ENCODE results near the gene ITGAL.
"Not testable (repeated sequence)": the region's sequence is repeated elsewhere in the genome, so short reads cannot be mapped to it uniquely, and the experiment has no call there.

ITGAL gene

DNA sequence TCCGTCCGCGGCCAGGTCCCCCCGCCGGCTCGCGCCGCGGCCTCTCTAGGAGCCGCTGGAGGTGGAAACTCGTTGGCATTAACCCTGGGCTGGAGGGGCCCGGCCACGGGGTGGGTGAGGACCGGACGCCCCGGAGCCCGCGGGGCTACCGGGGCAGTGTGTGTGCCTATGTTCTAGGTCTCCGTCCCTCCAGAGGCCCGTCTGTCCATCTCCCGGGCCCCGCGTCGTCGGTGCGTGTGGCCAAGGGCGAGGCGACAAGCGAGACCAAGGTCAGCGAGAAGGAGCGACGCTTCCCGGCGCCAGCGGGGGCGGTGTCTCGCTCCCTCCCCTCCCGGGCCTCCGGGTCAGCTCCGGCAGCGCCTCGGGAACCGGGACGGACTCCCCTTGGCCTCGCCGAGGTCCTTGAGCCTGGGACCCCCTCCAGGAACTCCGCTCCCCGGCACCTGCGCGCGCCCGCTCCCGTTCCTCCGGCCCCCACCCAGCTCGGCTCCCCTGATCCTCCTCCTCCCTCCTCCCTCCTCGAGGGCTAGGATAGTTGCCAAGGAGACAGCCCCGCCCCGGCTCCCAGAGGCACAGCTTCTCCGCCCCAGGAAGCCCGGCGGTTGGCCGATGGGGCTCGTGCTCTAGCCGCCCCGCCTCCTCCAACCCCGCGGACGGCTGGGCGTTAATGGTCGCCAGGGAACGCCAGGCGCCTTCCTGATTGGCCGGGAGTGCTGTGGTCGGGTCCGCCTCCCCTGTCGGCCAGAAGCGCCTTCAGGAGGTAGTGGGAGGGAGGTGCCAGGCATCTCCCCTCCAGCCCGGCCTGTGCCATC lies 54.5 kb downstream of the ITGAL start:
- peak; percentile 89 for DNase-seq

- DNase-seq = no peak
These were observed 55.2 kb downstream of the ITGAL start for GRCh38 chr16:30527635-30528178.

- no peak for DNase-seq
These were observed 56.4 kb downstream of the ITGAL start for GRCh38 chr16:30528799-30529457.

DNA sequence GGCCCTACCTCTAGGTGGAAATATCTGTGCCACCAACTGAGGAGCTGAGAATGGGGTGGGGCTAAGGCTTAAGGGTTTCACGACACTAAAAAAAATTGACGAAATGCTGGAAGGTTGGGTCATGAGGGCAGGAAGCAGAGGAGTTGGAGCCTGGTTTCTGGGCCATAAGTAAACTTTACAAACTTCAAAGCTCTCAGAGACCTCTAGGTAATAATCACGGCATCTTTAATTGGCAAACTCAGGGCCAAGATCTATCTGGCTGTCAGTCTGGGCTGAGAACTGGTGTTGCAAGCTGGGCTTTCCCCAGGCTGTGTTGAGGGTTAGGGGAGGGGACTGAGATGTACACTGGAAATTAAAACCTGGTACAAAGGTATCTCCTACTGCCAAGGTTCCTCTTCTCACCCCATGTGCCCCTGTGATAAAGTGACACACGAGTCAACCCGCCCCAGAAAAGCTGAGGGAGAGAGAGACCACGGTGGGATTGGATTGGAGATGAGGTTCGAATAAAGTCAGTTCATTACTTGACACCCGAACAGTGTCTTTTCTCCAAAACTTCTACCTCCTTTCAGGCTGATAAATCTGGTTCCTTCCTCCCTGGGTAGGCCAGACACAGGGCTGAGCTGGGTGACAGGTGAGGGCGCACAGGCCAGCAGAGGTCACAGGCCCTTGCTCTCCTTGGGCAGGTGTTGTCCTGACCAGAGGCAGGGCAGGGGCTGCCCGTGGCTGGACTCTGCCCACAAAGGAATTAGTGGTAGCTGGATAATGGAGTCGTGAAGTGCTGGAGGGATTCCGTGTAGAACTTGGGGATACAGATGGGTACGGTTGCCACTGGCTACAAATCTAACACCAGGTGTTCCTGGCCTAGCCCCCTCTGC lies 57.9 kb downstream of the ITGAL start:
- no peak for DNase-seq

DNA sequence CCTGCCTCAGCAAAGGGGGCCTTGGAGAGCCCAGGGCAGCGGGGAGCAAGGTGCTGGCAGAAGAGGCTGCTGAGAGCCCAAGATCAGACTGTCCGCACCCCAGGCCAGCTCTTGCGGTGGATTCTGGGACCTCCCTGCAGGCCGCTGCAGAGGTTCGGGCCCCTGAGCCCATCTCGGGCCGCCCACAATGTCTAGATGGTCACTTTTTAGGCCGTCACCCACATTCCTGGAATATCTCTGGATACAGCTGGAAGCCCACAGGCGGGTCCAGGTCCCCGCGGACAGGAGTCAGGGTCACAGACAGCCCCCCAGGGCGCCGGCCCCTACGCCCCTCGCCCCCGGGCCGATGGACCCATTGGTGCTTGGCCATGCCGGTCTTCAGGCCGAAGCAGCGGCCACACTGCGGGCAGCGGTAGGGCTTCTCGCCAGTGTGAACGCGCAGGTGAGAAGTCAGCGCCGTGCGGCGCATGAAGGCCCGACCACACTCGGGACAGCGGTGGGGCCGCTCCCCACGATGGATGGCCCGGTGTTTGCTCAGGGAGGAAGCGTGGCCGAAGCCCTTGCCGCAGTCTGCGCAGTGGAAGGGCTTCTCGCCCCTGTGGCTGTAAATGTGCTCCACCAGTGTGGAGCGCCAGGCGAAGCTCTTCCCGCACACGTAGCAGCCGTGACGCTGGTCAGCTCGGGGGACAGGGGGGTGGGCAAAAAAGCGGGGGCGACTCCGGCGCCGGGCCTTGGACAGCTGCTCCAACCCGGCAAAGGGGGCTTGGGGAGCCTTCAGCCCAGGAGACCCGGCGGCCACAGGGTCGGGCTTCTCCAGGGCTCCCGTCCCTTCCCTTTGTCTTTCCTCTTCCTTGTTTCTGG lies 60.0 kb downstream of the ITGAL start:
- DNase-seq = no peak

DNA sequence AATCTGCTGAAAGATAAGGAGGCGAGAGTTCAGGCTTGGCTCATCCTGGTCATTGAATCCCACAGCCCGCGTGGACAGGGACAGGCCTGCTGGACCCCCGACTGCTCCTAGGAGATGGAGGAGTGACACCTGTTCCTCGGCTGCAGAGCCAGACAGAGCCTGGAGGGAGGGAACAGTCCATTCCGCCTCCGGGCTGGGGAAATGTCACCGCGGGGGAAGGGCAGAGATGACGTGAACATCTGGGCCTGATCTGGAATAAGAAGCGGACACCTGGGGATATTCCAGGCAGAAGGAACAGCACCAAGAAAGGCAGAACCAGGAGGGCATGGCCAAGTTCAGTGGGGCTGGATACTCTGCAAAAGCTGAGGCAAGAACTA lies 60.6 kb downstream of the ITGAL start:
- no peak for DNase-seq

- no peak for DNase-seq
These were observed 61.3 kb downstream of the ITGAL start for GRCh38 chr16:30533748-30534367.

DNA sequence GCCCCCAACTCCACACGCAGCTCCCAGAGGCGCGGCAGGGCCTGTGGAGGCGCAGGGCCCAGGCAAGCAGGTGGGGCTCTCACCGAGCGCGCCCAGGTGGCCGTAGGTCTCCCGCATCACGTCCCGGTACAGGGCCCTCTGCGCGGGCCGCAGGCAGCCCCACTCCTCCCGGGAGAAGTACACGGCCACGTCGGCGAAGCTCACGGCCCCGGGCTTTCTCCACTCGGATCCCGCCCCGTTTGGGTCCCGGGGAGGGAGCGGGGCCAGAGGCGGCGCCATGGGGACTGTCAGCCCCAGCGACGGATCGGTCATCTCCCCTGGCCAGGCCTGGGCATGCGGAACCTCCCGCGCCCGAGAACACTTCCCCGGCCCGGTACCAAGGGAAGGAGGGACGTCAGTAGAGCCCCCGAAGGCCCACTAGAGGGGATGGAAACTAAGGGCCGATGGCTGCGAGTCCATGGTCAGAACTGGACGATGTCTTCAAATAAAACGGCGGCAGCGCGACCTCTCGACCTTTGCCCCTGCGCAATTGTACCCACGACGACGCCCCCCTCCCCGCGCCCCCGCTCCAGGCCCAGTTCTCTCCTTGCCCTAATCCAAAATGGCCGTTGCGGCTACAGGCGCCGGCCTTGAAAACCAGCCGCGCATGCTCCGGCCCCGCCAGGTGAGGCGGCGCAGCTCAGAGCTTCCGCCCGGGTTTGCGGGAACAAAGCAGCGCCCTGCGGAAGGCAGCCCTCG lies 62.0 kb downstream of the ITGAL start, which contains the start of gene ZNF747:
Gene ZNF747, minus strand, starts transcription at position 491 of the 738 bp plus-strand sequence. Its CDS starts 179 bp downstream, at position 312.
- peak; percentile 89 for DNase-seq

GRCh38 chr16:30535106-30535776 lies 62.7 kb downstream of the ITGAL start:
- DNase-seq = peak; percentile 27

DNA sequence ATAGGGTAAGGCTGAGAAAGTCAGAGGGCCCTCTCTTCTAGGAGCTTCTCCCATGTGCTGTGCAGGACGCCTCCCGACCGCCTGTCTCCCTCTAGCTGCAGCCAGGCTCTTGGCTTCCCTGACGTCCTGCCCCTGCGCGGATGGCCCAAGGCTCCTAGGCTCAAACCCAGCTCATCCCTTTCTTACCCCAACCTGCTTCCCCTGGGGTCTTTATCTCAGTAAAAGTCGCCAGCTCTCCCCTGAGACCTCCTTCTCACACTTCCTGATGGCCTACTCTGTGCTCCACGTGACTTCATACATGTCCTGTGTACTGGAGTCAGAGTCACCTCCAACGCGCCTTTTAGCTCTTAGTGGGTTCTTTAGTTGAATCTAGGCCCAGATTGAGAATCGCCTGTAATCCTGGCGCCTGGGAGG lies 63.2 kb downstream of the ITGAL start:
- peak; percentile 46 for DNase-seq

- not testable (repeated sequence) for DNase-seq
These were observed 64.0 kb downstream of the ITGAL start for GRCh38 chr16:30536391-30537024.

GRCh38 chr16:30539000-30539964 lies 66.7 kb downstream of the ITGAL start:
- DNase-seq = no peak

DNA sequence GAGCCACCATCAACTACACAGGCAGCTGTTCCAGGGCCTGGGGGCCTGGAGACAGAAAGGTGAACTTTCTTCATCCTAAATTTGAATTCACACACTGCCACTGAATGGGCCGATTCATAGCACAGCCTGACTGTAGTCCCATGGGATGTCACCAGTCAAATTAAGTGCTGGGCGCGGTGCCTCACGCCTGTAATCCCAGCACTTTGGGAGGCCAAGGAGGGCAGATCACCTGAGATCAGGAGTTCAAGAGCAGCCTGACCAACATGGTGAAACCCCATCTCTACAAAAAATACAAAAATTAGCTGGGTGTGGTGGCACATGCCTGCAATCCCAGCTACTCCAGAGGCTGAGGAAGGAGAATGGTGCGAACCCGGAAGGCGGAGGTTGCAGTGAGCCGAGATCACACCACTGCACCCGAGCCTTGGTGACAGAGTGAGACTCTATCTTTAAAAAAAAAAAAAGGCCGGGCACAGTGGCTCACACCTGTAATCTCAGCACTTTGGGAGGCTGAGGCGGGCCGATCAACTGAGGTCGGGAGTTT lies 67.5 kb downstream of the ITGAL start:
- DNase-seq = not testable (repeated sequence)

DNA sequence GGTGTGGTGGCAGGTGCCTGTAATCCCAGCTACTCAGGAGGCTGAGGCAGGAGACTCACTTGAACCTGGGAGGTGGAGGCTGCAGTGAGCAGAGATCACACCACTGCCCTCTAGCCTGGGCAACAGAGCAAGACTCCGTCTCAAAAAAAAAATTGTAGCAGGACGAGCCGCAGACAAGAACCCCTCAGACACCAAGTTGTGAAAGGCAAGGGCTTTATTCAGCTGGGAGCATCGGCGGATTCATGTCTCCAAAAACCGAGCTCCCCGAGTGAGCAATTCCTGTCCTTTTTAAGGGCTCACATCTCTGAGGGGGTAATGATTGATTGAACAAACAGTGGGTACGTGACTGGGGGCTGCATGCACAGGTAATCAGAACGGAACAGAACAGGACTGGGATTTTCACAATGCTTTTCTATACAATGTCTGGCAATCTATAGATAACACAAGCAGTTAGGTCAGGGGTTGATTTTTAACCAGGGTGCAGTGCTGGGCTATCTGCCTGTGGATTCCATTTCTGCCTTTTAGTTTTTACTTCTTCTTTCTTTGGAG lies 68.4 kb downstream of the ITGAL start:
- not testable (repeated sequence) for DNase-seq

DNA sequence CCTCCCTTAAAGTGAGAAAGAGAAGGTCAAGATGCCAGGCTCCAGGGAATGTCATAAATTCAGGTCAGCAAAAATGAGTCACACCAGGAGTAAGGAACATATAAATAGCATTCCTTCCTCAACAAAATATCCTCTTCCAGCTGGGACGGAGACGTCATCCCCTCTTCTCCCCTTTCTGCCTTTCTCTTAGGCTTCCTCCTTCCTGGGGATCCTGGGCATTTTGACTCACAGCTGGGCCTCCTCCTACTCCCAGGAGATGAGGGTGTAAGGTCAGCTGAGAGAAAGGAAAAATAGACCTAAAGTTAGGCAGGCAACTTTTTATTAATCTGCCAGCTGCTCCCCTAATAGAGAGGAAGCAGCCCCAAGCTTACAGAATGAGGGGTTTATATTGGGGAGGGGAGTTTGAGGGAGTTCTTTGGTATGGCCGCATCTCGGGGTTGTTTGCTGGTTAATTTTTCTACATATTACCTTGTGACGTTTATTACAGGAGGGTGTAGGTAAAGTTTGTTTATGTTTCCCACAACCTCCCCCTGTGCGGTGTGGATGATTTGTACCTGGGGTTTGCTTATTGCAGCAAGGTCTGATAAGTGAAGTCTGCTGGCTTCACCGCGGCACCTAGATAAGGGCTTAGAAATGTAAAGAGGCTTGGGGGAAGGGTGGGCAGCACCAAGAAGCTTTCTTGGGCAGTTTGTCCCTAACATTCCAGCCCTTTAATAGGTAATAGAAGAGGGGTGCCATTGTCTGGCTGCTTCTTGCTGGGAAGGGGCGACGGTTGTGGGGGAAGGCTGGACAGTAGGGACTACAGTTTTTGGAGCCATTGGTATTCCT lies 69.2 kb downstream of the ITGAL start:
- no peak for DNase-seq

GRCh38 chr16:30543067-30543466 lies 70.5 kb downstream of the ITGAL start:
- DNase-seq = no peak

GRCh38 chr16:30546115-30546514 lies 73.6 kb downstream of the ITGAL start:
- DNase-seq = no peak
